Measurements from ENCODE around the gene CCNE1.

The CCNE1 gene

DNA sequence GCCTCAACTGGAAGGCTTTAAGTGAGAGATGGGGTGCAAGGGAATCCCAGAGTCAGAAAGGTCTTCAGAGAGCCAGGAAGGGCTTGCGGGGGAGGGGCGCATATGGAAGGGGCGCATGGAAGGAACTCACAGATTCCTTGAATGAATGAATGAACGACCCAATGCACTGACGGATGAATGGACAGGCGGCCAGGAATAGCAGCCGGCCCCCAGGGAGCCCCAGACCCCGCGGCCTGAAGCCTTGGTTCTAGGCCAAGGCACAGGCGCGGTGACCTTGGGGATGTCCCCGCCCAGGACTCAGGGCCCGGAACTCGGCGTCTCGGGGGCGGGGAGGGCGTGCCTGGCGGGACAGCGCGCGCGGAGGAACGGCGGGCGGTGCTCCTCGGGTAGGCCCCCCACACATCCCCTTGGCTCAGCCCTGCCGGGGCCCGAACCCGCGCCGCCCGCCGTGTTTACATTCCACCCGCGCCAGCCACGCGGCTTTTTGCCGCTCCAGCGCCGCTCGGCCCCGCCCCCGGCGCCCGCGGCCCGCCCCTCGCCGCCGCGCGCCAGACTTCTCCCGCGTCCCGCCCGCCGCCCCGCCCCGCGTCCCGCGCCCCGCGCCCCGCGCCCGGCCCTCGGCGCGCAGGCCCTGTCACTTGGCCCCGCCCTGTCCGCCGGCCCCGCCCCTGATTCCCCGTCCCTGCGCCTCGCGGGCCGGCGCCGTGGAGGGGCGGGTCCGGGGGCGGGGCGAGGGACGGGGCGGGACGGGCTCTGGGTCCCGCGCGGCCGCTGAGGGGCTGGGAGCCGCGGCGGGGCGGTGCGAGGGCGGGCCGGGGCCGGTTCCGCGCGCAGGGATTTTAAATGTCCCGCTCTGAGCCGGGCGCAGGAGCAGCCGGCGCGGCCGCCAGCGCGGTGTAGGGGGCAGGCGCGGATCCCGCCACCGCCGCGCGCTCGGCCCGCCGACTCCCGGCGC, at the start of gene CCNE1:
TSS of gene CCNE1 (plus strand) at position 867 of the 955 bp plus-strand sequence. CDS start 565 bp downstream, outside the sequence.
- DNase-seq = peak; percentile 64

DNA sequence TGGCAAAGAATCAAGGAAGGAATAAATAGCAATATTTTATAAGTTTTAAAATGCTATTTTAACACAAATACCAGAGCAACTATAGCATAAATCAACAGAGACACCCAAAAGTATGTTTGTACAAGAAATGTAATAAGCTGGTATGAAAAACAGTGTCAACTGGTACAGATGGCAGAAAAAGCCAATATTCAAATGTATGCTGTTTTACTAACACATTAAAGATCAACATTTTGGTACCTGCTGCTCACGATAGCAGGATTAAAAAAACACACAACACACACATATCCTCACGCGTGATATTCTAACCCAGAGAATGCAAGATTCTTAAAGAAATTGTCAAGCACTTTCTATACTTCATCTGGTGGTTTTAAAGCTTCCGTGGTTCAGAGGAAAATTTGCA, 48.6 kb upstream of the CCNE1 start:
- DNase-seq = no peak

DNA sequence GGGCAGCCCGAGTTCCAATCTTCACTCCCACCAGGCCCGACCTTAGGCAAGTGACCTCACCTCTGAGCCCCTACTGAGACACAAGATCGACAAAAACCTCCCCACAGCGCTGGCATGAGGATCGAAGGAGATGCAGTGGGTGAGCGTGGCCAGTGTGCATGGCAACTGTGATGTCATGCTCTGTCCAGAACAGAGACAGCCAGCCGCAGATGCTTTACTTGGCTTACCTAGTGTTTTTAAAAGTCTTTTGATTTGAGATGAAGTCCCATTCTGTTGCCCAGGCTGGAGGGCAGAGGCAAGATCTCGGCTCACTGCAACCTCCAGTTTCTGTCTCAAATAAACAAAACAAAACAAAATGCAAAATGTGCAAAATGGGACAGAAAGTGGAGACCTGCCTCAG, 47.4 kb upstream of the CCNE1 start:
- no peak for DNase-seq

DNA sequence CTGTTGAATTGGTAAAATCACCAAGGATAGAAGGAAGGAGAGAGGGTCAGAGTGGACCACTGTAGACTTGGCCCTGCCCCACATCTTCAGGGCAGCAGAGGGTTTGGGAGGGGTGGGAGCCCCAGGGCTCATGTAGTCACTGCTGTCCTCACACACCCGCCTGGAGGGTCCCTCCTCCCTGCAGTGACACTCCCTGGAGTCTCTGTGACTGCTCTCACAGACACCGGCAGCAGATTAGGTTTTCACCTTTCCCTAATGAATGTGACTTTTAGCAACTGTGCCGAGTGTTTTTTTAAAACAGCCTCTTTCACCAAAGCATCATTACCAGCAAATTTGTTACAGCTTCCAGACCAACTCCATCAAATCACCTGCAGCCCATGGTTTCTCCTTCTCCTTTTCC, 45.7 kb upstream of the CCNE1 start:
- no peak for DNase-seq

DNA sequence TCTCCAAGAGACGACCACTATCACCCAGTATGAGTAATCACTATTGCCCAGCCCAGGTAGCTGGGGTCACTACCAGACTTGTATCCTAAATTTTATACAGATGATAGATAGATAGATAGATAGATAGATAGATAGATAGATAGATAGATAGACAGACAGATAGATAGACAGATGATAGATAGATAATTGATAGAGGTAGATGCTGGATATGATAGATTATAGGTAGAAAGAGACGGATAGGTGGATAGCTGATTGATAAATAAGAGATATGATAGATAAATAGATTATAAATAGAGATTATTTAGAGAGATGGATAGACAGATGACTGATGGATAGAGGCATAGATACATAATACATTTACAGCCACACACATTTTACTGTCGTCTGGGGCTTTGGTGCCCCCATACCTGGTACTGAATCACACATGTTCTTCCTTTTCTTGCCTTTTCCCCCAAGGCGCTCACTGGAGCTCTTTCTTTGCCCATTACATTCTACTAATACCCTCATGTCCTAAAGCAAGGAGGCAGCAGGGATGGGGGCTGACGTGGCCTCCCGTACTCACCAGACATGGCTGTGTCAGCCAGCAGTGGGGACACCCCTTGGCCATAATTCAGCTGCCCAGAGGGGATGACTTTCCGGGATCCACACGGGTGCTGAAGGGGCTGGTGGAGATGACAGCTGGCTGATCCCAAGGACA, 44.6 kb upstream of the CCNE1 start:
- DNase-seq = no peak

DNA sequence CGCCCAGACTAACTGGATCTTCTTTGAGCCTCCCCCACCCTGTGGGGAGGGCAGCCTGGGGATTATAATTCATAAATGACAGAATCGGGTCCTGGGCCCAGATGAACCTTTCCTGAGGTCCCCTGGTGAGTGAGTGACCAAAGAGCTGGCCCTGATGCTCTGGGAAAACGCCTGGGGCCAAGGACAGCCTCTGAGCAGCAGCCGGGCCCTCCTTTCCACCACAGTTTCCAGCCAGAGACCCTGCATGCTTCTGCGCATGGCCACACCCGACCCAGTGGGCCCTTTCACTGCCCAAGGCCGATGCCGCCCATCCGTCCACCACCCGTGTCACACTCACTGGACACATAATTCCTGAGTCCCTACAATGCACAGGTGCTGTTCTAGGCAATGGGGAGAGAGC, 43.6 kb upstream of the CCNE1 start:
- no peak for DNase-seq

DNA sequence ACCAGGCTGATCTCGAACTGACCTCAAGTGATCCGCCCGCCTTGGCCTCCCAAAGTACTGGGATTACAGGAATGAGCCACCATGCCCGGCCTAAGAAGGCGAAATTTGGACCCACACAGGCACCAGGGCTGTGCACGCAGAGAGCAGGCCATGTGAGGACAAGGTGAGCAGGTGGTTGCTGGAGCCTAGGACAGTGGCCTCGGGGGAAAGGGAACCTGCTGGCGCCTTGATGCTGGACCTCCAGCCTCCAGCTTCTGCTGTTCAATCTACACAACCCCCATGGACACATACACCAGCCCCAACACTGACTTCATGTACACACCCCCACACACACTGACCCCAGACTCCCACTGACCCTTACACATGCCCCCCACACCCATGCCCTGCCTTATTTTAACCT, 41.8 kb upstream of the CCNE1 start:
- no peak for DNase-seq

DNA sequence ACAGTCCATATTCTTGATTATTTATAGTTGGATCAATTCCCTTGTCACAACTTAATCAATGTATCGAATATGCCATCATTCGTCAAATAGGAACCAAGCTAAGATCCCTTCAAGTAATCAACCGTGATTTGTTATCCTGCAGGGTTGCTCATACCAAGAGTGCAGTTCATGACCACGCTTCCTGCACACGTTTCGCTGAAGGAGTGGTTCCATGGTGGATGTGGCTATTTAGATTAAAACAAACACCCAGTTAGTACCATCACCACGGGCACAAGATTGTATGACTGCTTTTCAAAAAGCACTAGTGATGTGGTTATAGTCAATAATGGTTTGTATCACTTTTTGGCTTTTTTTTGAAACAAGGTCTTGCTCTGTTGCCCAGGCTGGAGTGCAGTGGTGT, 41.1 kb upstream of the CCNE1 start:
- DNase-seq = no peak

DNA sequence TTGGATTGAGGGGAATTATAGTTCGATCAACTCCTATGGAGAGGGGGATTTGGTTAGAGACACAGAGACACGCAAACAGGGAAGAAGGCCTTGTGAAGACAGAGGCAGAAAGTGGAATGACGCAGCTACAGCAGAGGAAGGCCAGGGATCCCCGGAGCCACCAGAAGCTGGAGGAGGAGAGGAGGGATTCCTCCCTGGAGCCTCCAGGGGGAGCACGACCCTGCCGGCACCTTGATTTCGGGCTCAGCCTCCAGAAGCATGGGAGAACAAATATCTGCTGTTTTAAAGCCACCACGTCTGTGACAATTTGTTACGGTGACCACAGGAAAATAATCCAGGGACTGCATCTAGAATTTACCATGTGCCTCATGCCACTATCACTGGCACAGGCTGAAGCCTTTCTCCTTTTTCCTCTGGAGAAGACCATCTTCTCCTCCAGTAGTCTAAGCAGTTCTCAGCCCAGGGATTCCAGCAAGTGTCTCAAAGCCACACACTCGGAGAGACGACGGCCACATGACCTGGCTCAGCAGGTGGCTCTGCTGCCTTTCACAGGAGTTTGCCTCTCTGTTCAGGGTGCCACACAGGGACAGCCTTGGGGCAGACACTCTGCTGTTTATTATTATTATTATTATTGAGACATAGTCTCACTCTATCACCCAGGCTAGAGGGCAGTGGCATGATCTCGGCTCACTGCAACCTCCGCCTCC, 39.9 kb upstream of the CCNE1 start:
- peak; percentile 38 for DNase-seq

DNA sequence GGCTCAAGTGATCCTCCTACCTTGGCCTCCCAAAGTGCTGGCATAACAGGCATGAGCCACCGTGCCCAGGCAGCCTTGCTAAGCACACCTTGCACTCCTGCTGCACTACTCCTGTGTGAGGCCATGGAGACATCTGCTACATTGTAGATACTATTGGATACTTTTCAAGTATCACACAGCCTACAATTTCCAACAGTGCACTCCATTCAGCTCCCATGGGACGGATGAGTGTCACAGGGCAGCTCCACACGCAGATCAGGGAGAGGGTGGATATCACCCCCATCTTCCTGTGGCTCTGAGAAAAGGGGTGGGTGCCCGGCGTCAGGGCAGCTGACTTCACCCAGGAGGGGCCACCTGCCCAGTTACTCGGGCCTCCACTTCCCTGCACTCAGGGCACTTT, 39.1 kb upstream of the CCNE1 start:
- no peak for DNase-seq

DNA sequence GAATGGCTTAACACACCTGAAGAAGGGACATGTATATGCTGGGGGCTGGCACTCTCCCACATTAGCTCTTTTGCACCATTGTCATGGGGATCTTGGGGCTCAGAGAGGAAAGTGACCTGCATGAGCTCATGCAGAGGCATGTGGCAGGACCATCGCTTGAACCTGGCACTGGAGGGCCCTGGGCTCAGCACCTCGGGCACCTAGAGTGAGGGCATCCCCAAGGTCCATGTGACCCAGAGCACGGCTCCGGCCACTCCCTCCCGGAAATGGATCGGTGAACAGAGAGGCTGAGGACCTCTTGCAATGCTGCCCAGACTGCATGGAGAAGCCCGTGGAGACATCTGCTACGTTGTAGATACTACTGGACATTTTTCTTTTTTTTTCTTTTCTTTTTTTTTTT, 38.6 kb upstream of the CCNE1 start:
- no peak for DNase-seq

DNA sequence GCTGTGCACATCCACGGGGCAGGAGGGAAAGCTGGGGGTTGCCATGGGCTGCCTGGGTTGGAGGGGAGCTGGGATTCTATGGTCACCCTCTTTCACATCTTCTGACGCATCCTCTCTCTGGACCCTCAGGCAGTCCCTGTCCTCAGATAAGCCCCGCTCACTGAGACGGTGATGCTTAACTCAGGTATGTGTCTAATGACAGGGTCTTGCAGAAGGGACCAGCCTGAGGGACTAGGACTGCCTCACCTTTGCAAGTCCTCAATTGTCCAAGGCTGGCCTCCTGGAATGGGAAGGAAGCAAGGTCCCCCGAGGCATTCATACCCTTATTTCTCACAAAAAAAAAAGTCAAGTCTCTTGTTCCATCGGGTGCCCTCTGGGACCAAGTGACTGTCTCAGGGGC, 37.7 kb upstream of the CCNE1 start:
- DNase-seq = no peak

DNA sequence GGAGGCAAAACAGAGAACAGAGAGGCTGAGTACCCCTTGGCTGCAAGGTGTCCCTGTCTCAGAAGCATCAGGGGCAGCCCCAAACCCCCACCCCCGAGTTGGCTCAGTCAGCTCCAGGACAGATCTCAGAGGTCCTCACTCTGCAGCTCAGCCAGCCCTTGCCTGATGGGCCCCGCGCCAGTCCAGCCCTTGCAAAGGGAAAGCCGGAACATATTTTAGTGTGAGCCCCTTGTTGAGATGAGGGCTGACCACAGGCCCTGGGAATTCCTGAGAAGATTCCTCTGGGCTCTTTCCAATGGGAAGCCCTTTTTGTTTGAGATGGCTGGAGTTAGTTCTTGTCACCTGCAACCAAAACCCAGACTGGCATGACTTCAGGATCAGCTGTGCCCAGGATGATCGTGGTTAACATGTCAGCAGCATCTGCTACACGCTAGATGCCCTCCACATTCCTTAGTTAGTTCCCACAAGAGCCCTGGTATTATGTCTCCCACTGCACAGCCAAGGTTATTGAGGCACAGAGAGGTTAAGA, 33.9 kb upstream of the CCNE1 start:
- no peak for DNase-seq

DNA sequence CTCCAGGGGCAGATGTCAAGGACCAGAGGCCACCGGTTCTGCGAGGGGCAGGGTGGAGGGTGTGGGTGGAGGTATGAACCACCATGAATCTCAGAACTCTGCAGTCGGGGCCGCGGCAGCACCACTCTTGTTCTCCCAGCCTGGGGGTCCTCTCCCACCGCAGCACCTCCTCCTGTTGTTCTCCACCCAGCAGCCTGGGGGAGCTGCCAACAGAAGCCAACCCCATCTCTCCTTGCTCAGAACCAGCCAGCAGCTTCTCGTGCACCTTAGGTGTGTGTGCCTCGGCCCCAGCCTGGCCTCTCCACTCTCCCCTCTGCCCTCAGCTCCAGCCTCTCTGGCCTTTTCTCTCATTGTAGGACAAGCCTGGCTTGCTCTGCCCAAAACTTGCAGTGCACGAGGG, 31.9 kb upstream of the CCNE1 start:
- DNase-seq = no peak

DNA sequence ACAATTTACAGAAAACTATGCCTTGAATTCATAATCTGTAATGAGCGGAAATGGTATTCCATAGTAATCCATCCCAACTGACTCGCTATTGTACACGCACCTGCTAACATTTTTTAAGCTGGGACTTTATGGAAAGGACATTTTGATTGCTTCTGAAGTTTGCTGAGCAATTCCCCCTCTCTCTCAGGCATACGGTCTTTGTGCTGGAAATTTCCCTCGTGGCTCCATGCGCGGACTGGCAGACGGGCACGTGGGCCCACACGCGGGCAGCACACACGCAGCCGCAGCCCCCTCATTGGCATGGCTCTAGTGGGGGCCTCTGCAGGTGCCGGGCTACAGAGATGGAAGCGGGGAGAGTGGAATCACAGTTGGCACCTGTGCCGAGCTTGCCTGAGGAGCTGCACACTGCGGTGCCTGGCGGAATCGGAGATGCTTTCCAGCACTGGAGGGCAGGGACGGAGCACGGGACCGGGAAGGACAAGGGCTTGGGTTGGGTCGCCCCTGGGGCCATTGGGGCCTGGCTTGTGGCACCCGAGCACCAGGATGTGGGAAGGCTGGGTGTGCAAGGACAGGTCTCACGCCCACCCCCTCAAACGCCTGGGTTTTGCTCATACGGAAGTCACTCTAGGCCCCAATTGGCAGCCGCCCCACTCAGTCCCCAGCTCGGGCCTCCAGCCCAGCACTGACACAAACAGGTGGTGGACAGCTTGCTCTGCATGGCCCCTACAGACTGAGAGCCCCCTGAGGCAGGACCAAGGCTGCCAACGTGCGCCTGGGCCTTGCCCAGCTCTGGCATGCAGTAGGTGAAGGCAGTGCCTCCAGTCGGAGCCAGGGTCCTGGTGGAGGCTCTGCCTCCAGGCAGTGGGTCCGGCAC, 30.2 kb upstream of the CCNE1 start:
- DNase-seq = no peak

DNA sequence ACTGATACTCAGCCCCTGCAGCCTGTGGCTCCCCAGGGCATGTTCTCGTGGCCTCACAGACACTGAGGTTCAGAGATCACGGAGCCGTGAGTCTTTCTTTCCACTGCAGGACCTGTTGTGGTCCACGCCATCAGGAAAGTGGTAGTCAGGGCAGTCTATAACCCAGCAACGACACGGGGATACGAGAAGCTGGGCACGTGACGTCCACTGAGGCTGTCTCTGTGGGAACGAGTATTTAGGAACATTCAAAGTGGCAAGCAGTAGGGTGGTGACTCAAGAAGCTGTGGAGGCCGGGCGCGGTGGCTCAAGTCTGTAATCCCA, 29.6 kb upstream of the CCNE1 start:
- no peak for DNase-seq

DNA sequence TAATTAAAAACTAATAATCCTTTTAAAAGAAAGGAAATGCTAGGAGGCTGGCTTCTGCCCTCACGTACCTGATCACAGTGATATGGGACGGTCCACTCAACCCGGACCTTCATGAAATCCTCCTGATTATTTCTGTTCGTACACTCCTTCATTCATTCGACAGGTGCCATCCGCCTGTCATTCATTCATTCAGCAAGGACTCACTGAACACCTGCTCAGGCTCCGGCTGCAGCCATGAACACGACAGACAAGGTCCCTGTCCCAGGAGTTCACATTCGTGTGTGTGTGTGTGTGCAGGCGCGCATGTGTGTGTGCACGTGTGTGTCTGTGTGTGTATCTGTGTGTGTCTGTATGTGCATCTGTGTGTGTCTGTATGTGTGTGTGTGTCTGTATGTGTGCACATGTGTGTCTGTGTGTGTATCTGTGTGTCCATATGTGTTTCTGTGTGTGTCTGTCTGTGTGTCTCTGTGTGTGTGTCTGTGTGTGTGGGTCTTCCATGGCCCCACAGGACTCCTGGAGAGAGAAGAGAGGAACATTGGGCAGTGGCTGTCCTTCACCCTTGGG, 28.1 kb upstream of the CCNE1 start:
- DNase-seq = no peak

DNA sequence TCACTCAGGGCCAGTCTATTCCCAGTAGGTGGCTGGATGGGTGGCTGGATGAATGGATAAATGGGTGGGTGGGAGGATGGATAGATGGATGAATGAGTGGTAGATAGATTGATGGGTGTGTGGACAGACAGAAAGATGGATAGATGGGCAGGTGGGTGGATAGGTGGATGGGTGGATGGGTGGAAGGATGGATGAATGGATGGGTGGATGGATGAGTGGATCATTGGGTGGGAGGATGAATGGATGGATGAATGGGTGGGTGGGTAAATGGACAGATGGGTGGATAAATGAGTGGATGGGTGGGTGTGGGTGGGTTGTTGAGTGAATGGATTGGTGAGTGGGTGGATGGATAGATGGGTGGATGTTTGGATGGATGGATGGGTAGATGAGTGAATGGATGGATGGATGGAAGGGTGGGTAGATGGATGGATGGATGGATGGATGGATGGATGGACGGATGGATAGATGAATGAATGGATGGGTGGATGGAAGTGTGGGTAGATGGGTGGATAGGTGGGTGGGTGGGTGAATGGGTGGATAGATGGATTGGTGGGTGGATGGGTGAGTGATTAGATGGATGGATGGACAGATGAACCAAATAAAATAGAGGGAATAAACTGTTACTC, 27.1 kb upstream of the CCNE1 start:
- DNase-seq = no peak

DNA sequence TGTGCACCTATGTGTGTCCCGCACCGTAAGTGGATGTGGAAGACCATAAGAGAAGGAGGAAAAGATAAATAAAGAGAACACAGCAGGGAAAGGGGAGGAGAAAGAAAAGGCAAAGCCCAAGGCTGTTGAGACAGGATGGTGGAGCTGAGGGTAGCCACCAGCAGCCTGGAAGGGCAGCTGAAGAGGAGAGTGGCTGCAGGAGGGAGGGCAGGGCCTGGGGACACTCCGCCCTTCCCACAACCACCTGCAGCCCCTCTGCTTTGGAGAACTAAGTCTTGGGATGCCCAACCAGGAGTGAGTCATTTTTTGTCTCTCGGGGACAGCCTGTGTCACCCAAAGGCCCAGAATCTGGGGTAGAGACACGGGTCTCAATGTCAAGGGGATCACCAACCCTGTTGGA, 26.4 kb upstream of the CCNE1 start:
- DNase-seq = no peak

DNA sequence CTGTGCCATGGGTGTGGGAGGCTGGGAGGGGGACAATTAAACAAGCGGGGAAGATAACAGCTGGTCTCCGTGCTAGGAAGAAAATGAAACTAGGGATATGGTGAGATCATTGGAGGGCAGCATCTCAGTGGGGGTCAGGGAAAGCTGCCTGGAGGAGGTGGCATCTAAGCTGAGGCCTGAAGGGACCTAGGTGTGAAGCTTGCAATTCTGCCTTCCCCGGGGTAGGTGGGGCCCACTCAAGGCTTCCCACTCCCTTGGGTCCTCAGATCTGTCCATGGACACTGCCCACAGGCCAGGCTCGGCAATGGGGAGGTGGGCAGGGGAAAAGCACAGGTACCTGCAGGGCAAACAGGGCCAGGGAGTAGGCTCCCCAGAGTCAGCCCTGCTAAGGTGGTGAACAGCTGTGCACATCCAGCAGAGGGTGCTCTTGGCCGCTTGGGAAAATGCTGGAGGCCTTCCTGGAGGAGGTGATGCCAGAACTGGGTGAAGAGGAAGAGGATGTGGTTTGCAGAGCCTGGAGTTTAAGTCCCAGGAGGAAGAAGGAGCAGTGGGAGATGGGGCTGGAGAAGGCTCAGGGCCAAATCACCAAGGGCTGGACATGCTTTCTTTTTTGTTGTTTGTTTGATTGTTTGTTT, 25.7 kb upstream of the CCNE1 start:
- no peak for DNase-seq

DNA sequence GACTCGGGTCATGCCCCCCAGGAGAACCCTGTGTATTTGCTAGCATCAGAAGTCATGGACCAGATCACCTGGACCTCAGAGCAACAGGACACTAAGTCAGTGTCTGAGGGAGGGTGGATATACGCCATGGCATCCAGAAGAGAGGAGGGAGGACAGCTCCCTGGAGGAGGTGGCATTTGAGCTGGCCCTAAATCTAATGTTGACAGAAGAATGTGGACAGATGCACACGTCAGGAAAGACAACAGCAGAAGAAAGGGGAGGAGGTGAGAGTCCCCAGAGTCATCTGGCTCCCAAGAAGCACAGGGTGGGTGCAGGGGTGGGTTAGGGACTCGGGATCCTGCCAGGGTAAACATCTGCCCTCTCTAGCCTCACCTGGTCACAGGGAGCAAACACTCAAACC, 24.5 kb upstream of the CCNE1 start:
- no peak for DNase-seq

Data from DMS79 treated with DMSO at 0.1 percent for 48 hours (cell line).